GM19035 (cell line): ENCODE results near the gene MRPL52.

Source experiments
- ATAC-seq: cut with Tn5 transposase; IDR thresholded peaks from one replicate; pipeline ENCODE4 v1.9.1; 2021; ENCODE audit not compliant: unreplicated experiment

The MRPL52 gene

DNA sequence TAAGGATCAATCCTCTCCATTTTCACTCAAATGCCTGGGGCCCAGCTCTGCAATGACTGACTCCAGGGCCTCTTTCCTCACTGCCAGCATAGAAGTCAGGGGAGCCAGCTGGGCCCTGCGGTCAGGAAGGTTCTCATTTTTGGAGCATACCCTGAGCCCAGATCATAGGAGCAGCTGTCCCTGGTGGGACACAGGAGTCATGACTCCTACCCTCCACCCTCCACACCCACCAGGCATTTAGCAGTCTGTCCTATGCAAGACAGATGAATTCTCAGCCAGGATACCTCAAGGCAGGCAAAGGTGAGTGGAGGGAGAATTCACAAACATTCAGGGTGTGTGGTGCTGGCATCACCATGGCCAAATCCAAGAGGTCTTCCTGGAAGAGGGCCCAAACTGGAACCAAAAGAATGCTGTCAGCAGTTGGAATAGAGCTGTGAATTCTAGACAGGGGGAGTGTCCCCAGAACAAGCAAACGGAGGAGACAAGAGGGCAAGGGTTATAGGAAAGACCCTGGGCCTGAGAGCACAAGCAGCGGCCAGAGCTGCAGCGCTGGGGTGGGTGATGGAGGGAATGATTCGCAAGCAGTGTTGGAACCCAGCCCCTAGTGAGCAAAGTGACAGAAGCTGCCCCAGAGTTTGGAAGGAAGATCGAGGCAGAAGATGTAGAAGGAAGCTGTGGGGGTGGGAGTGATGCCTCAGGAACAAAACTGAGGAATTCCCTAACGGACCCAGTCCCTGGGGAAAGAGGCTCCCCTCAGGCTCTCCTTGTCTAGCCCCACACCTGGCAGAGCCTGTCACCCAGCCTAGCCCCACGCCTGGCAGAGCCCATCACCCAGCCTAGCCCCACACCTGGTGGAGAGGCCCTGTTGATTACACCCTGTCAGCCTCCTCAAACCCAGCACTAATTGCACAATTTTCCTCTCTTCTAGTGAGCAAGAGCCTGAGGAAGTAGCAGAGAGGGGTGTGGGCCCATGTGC, 48.9 kb downstream of the MRPL52 start:
- no peak for ATAC-seq

- no peak for ATAC-seq
Measured at GRCh38 chr14:22882064-22882463, 52.4 kb downstream of the MRPL52 start.

GRCh38 chr14:22882529-22883172, 53.0 kb downstream of the MRPL52 start:
- no peak for ATAC-seq

DNA sequence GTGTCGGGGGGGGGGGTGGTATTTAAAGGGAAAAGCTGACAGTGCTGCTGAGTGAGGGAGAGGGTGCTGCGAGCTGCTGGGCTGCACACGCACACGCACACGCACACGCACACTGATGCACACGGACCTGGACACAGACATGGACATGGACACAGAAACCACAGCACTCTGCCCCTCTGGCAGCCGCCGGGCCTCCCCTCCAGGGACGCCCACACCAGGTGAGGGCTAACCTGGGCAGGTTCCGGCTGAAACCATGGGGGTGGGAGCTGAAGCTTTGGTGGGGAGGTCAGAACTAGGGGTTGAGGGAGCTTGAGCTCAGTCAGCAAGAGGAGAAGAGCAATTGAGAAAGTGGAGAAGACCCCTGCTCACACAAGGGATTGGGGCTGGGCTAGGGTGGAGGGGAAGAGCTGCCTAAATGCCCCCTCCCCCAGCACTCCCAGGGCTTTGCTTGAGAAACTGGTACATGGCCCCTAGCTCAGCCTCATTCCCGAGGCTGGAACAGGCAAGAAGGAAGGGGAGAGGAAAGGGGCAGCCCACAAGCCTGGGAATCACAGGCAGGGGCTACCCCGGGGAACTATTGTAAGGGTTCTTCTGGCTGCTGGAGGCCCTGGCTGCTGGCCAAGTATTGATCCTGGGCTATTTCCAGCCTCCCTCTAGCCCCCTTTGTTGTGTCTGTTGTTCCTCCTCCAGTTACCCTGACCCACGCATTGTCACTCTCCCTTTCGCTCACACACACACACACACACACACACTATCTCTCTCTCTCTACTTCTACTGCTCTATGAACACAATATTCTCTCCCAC, 53.7 kb downstream of the MRPL52 start, which contains the start of gene REM2:
TSS of gene REM2 (plus strand) at position 50 of the 804 bp plus-strand sequence. CDS start at position 116, 66 bp downstream.
- no peak for ATAC-seq

- no peak for ATAC-seq
Measured at GRCh38 chr14:22884076-22884737, 54.5 kb downstream of the MRPL52 start.
